ENCODE results near the gene AQP12A. TPM values are rescaled to one million over a fixed set of nuclear protein-coding genes. Genes with fewer than 3 reads are reported as not detected.

The AQP12A gene
- total and polyA plus RNA-seq, 7 experiments from 2014 or later, result not detected

GRCh38 chr2:240728827-240729226 lies 37.2 kb downstream of the AQP12A start:
- Mint-ChIP-seq H3K27ac (no peak overlapping the region), H3K36me3 (no peaks in the 10 kb centered on the region), H3K27me3 (peaks cover 0 to 8% (median 0%) of the 10 kb centered on the region in 5 donors), H3K4me3 (no peak overlapping the region), H3K9me3 (no peaks in the 10 kb centered on the region), H3K4me1 (no peaks in the 10 kb centered on the region)
- ChIA-PET POLR2A (no interaction called here), CTCF (no interaction called here)
- H3K27ac ChIP-seq (ENCODE audit: low read depth, low read length), result no peak overlapping the region
- no peak overlapping the region for H3K4me3 ChIP-seq (ENCODE audit: low read length)
- no peaks in the 10 kb centered on the region for H3K4me1 ChIP-seq (ENCODE audit: control insufficient read depth in 2 of 2, insufficient read depth in 2 of 2, low read length in 2 of 2)
- no peak for DNase-seq
- no peaks in the 10 kb centered on the region for H3K9me3 ChIP-seq (ENCODE audit: control insufficient read depth in 2 of 3, low read length in 3 of 3)
- no peaks in the 10 kb centered on the region for H3K27me3 ChIP-seq (ENCODE audit: control insufficient read depth in 2 of 2, insufficient read depth in 2 of 2, low read length in 2 of 2)
- H3K36me3 ChIP-seq (ENCODE audit: control insufficient read depth in 2 of 3, insufficient read depth in 3 of 3, low read length in 3 of 3), result no peaks in the 10 kb centered on the region
- intact Hi-C loops (cut with micrococcal nuclease), result no loop called here
- ATAC-seq, result no peak

DNA sequence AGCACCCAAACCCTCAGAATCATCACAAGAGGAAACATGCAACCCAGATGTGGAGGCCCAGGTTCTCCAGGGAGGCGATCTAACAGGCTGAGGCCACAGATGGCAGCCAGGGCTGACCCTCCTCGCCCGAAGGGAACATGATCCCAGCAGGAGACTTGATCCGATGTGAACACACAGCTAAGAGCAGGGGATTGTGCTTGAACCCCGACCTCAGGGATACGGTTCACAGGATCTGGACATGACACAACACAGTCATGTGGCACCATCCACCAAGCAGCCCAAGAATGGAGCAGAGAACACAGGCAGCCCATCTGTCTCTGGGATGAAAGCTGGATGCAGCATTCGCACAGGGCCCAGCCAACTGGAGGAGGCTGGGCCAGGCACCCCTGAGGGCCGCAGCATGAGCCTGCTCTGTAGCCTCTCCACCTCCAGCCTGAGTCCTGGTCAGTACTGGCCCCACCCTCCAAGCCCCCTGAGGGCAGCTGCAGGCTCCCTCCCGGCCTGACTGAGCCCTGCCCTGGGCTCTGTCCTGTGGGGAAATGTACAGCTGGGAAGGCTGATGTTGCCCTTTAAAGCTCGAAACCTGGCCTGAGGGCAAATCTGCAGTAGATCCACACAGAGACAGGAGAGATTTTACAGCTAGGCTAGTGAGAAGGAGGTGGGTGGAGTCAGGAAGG lies 39.0 kb downstream of the AQP12A start:
- POLR2A ChIA-PET, result no interaction called here
- CTCF ChIA-PET, result no interaction called here
- H3K4me3 ChIP-seq (ENCODE audit: low read length), result no peak overlapping the region
- H3K4me1 ChIP-seq (ENCODE audit: control insufficient read depth in 2 of 2, insufficient read depth in 2 of 2, low read length in 2 of 2), result no peaks in the 10 kb centered on the region
- Mint-ChIP-seq H3K4me3 (no peak overlapping the region), H3K9me3 (no peaks in the 10 kb centered on the region), H3K36me3 (no peaks in the 10 kb centered on the region), H3K4me1 (peaks cover 0 to 2% (median 0%) of the 10 kb centered on the region in 7 donors), H3K27me3 (peaks cover 0 to 8% (median 0%) of the 10 kb centered on the region in 5 donors), H3K27ac (no peak overlapping the region)
- DNase-seq (no peak), ATAC-seq (no peak)
- no peaks in the 10 kb centered on the region for H3K27me3 ChIP-seq (ENCODE audit: control insufficient read depth in 2 of 2, insufficient read depth in 2 of 2, low read length in 2 of 2)
- no peaks in the 10 kb centered on the region for H3K36me3 ChIP-seq (ENCODE audit: control insufficient read depth in 2 of 3, insufficient read depth in 3 of 3, low read length in 3 of 3)
- intact Hi-C loops (cut with micrococcal nuclease), result no loop called here
- H3K27ac ChIP-seq (ENCODE audit: low read depth, low read length), result no peak overlapping the region
- H3K9me3 ChIP-seq (ENCODE audit: control insufficient read depth in 2 of 3, low read length in 3 of 3), result no peaks in the 10 kb centered on the region

GRCh38 chr2:240731178-240731545 lies 39.5 kb downstream of the AQP12A start:
- H3K9me3 Mint-ChIP-seq, result no peaks in the 10 kb centered on the region
- peaks cover 0 to 2% (median 0%) of the 10 kb centered on the region in 7 donors for H3K4me1 Mint-ChIP-seq
- Histone ChIP-seq H3K36me3 (ENCODE audit: control insufficient read depth in 2 of 3, insufficient read depth in 3 of 3, low read length in 3 of 3) (no peaks in the 10 kb centered on the region), H3K4me1 (ENCODE audit: control insufficient read depth in 2 of 2, insufficient read depth in 2 of 2, low read length in 2 of 2) (no peaks in the 10 kb centered on the region), H3K4me3 (ENCODE audit: low read length) (no peak overlapping the region), H3K9me3 (ENCODE audit: control insufficient read depth in 2 of 3, low read length in 3 of 3) (no peaks in the 10 kb centered on the region), H3K27ac (ENCODE audit: low read depth, low read length) (no peak overlapping the region), H3K27me3 (ENCODE audit: control insufficient read depth in 2 of 2, insufficient read depth in 2 of 2, low read length in 2 of 2) (no peaks in the 10 kb centered on the region)
- DNase-seq (no peak), ATAC-seq (no peak)
- POLR2A ChIA-PET, result no interaction called here
- no peak overlapping the region for H3K27ac Mint-ChIP-seq
- no peaks in the 10 kb centered on the region for H3K36me3 Mint-ChIP-seq
- peaks cover 0 to 8% (median 0%) of the 10 kb centered on the region in 5 donors for H3K27me3 Mint-ChIP-seq
- CTCF ChIA-PET, result no interaction called here
- intact Hi-C loops (cut with micrococcal nuclease), result no loop called here
- H3K4me3 Mint-ChIP-seq, result no peak overlapping the region

DNA sequence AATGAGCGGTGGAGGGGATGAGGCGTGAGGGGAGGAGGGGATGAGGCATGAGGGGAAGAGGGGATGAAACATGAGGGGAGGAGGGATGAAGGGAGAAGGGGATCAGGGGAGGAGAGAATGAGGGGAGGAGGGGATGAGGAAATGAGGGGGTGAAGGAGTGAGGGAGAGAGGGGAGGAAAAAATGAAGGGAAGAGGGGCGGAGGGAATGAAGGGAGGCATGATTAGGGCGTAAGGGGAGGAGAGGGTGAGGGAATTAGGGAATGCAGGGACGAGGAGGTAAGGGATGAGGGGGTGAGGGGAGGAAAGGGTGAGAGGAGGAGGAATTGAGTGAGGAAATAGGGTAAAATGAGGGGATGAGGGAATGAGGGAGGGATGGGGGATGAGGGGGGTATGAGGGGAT lies 40.5 kb downstream of the AQP12A start:
- CTCF ChIA-PET, result no interaction called here
- ATAC-seq, result no peak
- no peaks in the 10 kb centered on the region for H3K9me3 Mint-ChIP-seq

GRCh38 chr2:240732911-240733622 lies 41.4 kb downstream of the AQP12A start:
- peaks cover 0 to 2% (median 0%) of the 10 kb centered on the region in 7 donors for H3K4me1 Mint-ChIP-seq
- peaks cover 0 to 8% (median 0%) of the 10 kb centered on the region in 5 donors for H3K27me3 Mint-ChIP-seq

More for the DNA sequence above, 40.5 kb downstream of the AQP12A start:
- intact Hi-C loops (cut with micrococcal nuclease), result no loop called here
- Mint-ChIP-seq H3K4me3 (no peak overlapping the region), H3K4me1 (peaks cover 0 to 2% (median 0%) of the 10 kb centered on the region in 7 donors), H3K36me3 (no peaks in the 10 kb centered on the region), H3K27ac (no peak overlapping the region), H3K27me3 (peaks cover 0 to 8% (median 0%) of the 10 kb centered on the region in 5 donors)
- Histone ChIP-seq H3K27ac (ENCODE audit: low read depth, low read length) (no peak overlapping the region), H3K4me1 (ENCODE audit: control insufficient read depth in 2 of 2, insufficient read depth in 2 of 2, low read length in 2 of 2) (no peaks in the 10 kb centered on the region), H3K9me3 (ENCODE audit: control insufficient read depth in 2 of 3, low read length in 3 of 3) (no peaks in the 10 kb centered on the region), H3K4me3 (ENCODE audit: low read length) (no peak overlapping the region), H3K36me3 (ENCODE audit: control insufficient read depth in 2 of 3, insufficient read depth in 3 of 3, low read length in 3 of 3) (no peaks in the 10 kb centered on the region), H3K27me3 (ENCODE audit: control insufficient read depth in 2 of 2, insufficient read depth in 2 of 2, low read length in 2 of 2) (no peaks in the 10 kb centered on the region)
- DNase-seq, result no peak
- POLR2A ChIA-PET, result no interaction called here

GRCh38 chr2:240733803-240734495 lies 42.3 kb downstream of the AQP12A start:
- ChIA-PET POLR2A (no interaction called here), CTCF (no interaction called here)
- Mint-ChIP-seq H3K27ac (peak overlapping the region in 1 of 9 donors; percentile 10), H3K4me1 (peaks cover 0 to 2% (median 0%) of the 10 kb centered on the region in 7 donors), H3K9me3 (no peaks in the 10 kb centered on the region), H3K36me3 (no peaks in the 10 kb centered on the region), H3K4me3 (no peak overlapping the region), H3K27me3 (peaks cover 0 to 7% (median 0%) of the 10 kb centered on the region in 5 donors)
- Histone ChIP-seq H3K27me3 (ENCODE audit: control insufficient read depth in 2 of 2, insufficient read depth in 2 of 2, low read length in 2 of 2) (no peaks in the 10 kb centered on the region), H3K9me3 (ENCODE audit: control insufficient read depth in 2 of 3, low read length in 3 of 3) (no peaks in the 10 kb centered on the region), H3K4me1 (ENCODE audit: control insufficient read depth in 2 of 2, insufficient read depth in 2 of 2, low read length in 2 of 2) (no peaks in the 10 kb centered on the region), H3K36me3 (ENCODE audit: control insufficient read depth in 2 of 3, insufficient read depth in 3 of 3, low read length in 3 of 3) (no peaks in the 10 kb centered on the region), H3K27ac (ENCODE audit: low read depth, low read length) (no peak overlapping the region), H3K4me3 (ENCODE audit: low read length) (no peak overlapping the region)
- ATAC-seq (peak; percentile 22), DNase-seq (peak in 5 of 9 donors; percentile 10 to 36 (median 16))
- intact Hi-C loops (cut with micrococcal nuclease), result no loop called here

More at GRCh38 chr2:240732911-240733622, 41.4 kb downstream of the AQP12A start:
- Mint-ChIP-seq H3K27ac (no peak overlapping the region), H3K4me3 (no peak overlapping the region), H3K36me3 (no peaks in the 10 kb centered on the region), H3K9me3 (no peaks in the 10 kb centered on the region)
- intact Hi-C loops (cut with micrococcal nuclease), result no loop called here
- no peaks in the 10 kb centered on the region for H3K9me3 ChIP-seq (ENCODE audit: control insufficient read depth in 2 of 3, low read length in 3 of 3)
- no peaks in the 10 kb centered on the region for H3K4me1 ChIP-seq (ENCODE audit: control insufficient read depth in 2 of 2, insufficient read depth in 2 of 2, low read length in 2 of 2)
- CTCF ChIA-PET, result no interaction called here
- ATAC-seq (no peak), DNase-seq (no peak)
- no peaks in the 10 kb centered on the region for H3K27me3 ChIP-seq (ENCODE audit: control insufficient read depth in 2 of 2, insufficient read depth in 2 of 2, low read length in 2 of 2)
- no peak overlapping the region for H3K4me3 ChIP-seq (ENCODE audit: low read length)
- no peaks in the 10 kb centered on the region for H3K36me3 ChIP-seq (ENCODE audit: control insufficient read depth in 2 of 3, insufficient read depth in 3 of 3, low read length in 3 of 3)
- POLR2A ChIA-PET, result no interaction called here
- no peak overlapping the region for H3K27ac ChIP-seq (ENCODE audit: low read depth, low read length)
